Eye (tissue), 1 donor: ENCODE measurements around the gene ADAMTS12.

Experiments used
- DNase-seq: peaks from one replicate; pipeline ENCODE4 v3.0.0-alpha.2; 2015

Gene ADAMTS12

GRCh38 chr5:33801292-33801691 lies 90.5 kb downstream of the ADAMTS12 start:
- DNase-seq, result no peak

- DNase-seq, result no peak
Measured at GRCh38 chr5:33800241-33800950, 91.4 kb downstream of the ADAMTS12 start.

- DNase-seq, result peak; percentile 13
Measured at GRCh38 chr5:33795496-33795895, 96.3 kb downstream of the ADAMTS12 start.

- peak; percentile 29 for DNase-seq
Measured at GRCh38 chr5:33794550-33795181, 97.1 kb downstream of the ADAMTS12 start.

GRCh38 chr5:33793836-33794549 lies 97.8 kb downstream of the ADAMTS12 start:
- DNase-seq, result no peak

- DNase-seq, result no peak
Measured at GRCh38 chr5:33793276-33793675, 98.5 kb downstream of the ADAMTS12 start.

GRCh38 chr5:33792559-33792958 lies 99.2 kb downstream of the ADAMTS12 start:
- DNase-seq, result no peak

GRCh38 chr5:33789567-33789957 lies 102.2 kb downstream of the ADAMTS12 start:
- no peak for DNase-seq

GRCh38 chr5:33788922-33789566 lies 102.7 kb downstream of the ADAMTS12 start:
- peak; percentile 27 for DNase-seq

- DNase-seq, result no peak
Measured at GRCh38 chr5:33785571-33785970, 106.2 kb downstream of the ADAMTS12 start.

- peak; percentile 36 for DNase-seq
Measured at GRCh38 chr5:33781286-33781685, 110.5 kb downstream of the ADAMTS12 start.

- DNase-seq, result no peak
Measured at GRCh38 chr5:33776151-33776660, 115.6 kb downstream of the ADAMTS12 start.

GRCh38 chr5:33774341-33774740 lies 117.4 kb downstream of the ADAMTS12 start:
- DNase-seq, result no peak

GRCh38 chr5:33772380-33772897 lies 119.4 kb downstream of the ADAMTS12 start:
- DNase-seq, result no peak

GRCh38 chr5:33769968-33770367 lies 121.8 kb downstream of the ADAMTS12 start:
- DNase-seq, result no peak

GRCh38 chr5:33769196-33769595 lies 122.6 kb downstream of the ADAMTS12 start:
- DNase-seq, result no peak

- DNase-seq, result no peak
Measured at GRCh38 chr5:33766023-33766422, 125.8 kb downstream of the ADAMTS12 start.

- DNase-seq, result no peak
Measured at GRCh38 chr5:33764786-33765185, 127.0 kb downstream of the ADAMTS12 start.

GRCh38 chr5:33763435-33763834 lies 128.4 kb downstream of the ADAMTS12 start:
- no peak for DNase-seq

- DNase-seq, result no peak
Measured at GRCh38 chr5:33762859-33763258, 128.9 kb downstream of the ADAMTS12 start.

GRCh38 chr5:33761139-33761538 lies 130.7 kb downstream of the ADAMTS12 start:
- no peak for DNase-seq

- DNase-seq, result no peak
Measured at GRCh38 chr5:33758737-33759136, 133.1 kb downstream of the ADAMTS12 start.

- no peak for DNase-seq
Measured at GRCh38 chr5:33756491-33756890, 135.3 kb downstream of the ADAMTS12 start.
